ENCODE results near the gene OR10A3.

GRCh38 chr11:7968686-7969085 is 27.2 kb upstream of the OR10A3 start:
- TF ChIP-seq CTCF (conservative IDR thresholded peaks at IDR 0.05): no peak
- TF ChIP-seq EZH2 (IDR thresholded peaks at IDR 0.05; ENCODE audit: low read depth): no peak

Data from PC-9 (cell line).